ENCODE measurements around the gene DNAJA1. TPM values are rescaled to one million over a fixed set of nuclear protein-coding genes. Genes with fewer than 3 reads are reported as not detected.

DNAJA1 gene
- polyA plus RNA-seq, 1 experiment, result 237 TPM

GRCh38 chr9:33049680-33050361 lies 24.7 kb downstream of the DNAJA1 start:
- ChIA-PET CTCF (interaction anchor here (0.7 kb wide), 1 partner anchor 11 kb away, joined by 4 read pairs; no protein-coding TSS in a partner anchor), POLR2A (interaction anchor here (0.7 kb wide), 1 partner anchor 11 kb away, joined by 8 read pairs; no protein-coding TSS in a partner anchor)

GRCh38 chr9:33051144-33051543 lies 26.1 kb downstream of the DNAJA1 start:
- Histone ChIP-seq H3K27ac (ENCODE audit: low read depth, low read length) (no peak overlapping the region), H3K4me3 (ENCODE audit: low read depth, low read length) (no peak overlapping the region), H3K9me3 (ENCODE audit: control insufficient read depth, insufficient read depth, low read length) (no peaks in the 10 kb centered on the region), H3K27me3 (ENCODE audit: control insufficient read depth, insufficient read depth, low read length) (no peaks in the 10 kb centered on the region)
- DNase-seq (ENCODE audit: low read depth, low spot score), result no peak
- POLR2A ChIA-PET, result interaction anchor here (0.7 kb wide), 1 partner anchor 107 kb away, joined by 5 read pairs; no protein-coding TSS in a partner anchor
- TF ChIP-seq, protein P1, sequence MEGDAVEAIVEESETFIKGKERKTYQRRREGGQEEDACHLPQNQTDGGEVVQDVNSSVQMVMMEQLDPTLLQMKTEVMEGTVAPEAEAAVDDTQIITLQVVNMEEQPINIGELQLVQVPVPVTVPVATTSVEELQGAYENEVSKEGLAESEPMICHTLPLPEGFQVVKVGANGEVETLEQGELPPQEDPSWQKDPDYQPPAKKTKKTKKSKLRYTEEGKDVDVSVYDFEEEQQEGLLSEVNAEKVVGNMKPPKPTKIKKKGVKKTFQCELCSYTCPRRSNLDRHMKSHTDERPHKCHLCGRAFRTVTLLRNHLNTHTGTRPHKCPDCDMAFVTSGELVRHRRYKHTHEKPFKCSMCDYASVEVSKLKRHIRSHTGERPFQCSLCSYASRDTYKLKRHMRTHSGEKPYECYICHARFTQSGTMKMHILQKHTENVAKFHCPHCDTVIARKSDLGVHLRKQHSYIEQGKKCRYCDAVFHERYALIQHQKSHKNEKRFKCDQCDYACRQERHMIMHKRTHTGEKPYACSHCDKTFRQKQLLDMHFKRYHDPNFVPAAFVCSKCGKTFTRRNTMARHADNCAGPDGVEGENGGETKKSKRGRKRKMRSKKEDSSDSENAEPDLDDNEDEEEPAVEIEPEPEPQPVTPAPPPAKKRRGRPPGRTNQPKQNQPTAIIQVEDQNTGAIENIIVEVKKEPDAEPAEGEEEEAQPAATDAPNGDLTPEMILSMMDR (IDR thresholded peaks at IDR 0.05; ENCODE audit: low read depth, low read length), result no peak
- CTCF ChIA-PET, result no interaction called here

More at GRCh38 chr9:33049680-33050361, 24.7 kb downstream of the DNAJA1 start:
- TF ChIP-seq, protein P1 (IDR thresholded peaks at IDR 0.05; ENCODE audit: low read depth, low read length), result no peak
- H3K27ac ChIP-seq (ENCODE audit: low read depth, low read length), result no peak overlapping the region
- no peaks in the 10 kb centered on the region for H3K9me3 ChIP-seq (ENCODE audit: control insufficient read depth, insufficient read depth, low read length)
- no peaks in the 10 kb centered on the region for H3K27me3 ChIP-seq (ENCODE audit: control insufficient read depth, insufficient read depth, low read length)
- DNase-seq (ENCODE audit: low read depth, low spot score), result no peak
- no peak overlapping the region for H3K4me3 ChIP-seq (ENCODE audit: low read depth, low read length)

GRCh38 chr9:33065157-33066076 lies 40.3 kb downstream of the DNAJA1 start:
- no peak overlapping the region for H3K27ac ChIP-seq (ENCODE audit: low read depth, low read length)
- ChIA-PET POLR2A (no interaction called here), CTCF (interaction anchor here (1.4 kb wide), 1 partner anchor 161 kb away, joined by 3 read pairs; no protein-coding TSS in a partner anchor)
- H3K9me3 ChIP-seq (ENCODE audit: control insufficient read depth, insufficient read depth, low read length), result no peaks in the 10 kb centered on the region
- TF ChIP-seq, protein P1 (IDR thresholded peaks at IDR 0.05; ENCODE audit: low read depth, low read length), result no peak
- no peaks in the 10 kb centered on the region for H3K27me3 ChIP-seq (ENCODE audit: control insufficient read depth, insufficient read depth, low read length)
- DNase-seq (ENCODE audit: low read depth, low spot score), result no peak
- H3K4me3 ChIP-seq (ENCODE audit: low read depth, low read length), result no peak overlapping the region

GRCh38 chr9:33068991-33069390 lies 43.9 kb downstream of the DNAJA1 start:
- ChIA-PET CTCF (no interaction called here), POLR2A (no interaction called here)
- Histone ChIP-seq H3K4me3 (ENCODE audit: low read depth, low read length) (no peak overlapping the region), H3K9me3 (ENCODE audit: control insufficient read depth, insufficient read depth, low read length) (no peaks in the 10 kb centered on the region), H3K27ac (ENCODE audit: low read depth, low read length) (no peak overlapping the region), H3K27me3 (ENCODE audit: control insufficient read depth, insufficient read depth, low read length) (no peaks in the 10 kb centered on the region)
- DNase-seq (ENCODE audit: low read depth, low spot score), result no peak
- TF ChIP-seq, protein P1 (IDR thresholded peaks at IDR 0.05; ENCODE audit: low read depth, low read length), result no peak

All from AG04450 (cell line).